ENCODE measurements around the gene DNLZ. TPM values are rescaled to one million over a fixed set of nuclear protein-coding genes. Genes with fewer than 3 reads are reported as not detected.

Gene DNLZ
- total and polyA plus RNA-seq, 5 donors, result 15.2 to 24.9 (median 20.4) TPM

DNA sequence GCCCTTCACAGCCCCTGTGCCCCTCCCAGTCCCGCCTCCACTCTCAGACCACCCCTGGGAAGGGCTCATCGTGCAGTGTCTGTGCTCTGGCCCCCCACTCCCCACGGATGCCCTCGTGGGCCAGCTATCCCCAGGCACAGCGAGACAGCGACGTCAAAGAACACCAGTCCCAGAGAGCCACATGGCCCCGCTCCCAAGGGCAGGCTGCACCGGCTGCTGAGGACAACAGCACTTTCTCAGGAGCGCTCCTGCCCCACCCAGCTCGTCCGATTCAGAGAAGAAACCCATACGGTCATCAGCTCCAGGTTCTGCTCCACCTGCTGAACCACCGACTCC lies 41.2 kb upstream of the DNLZ start:
- no peak for ATAC-seq
- no peaks in the 10 kb centered on the region for H3K9me3 ChIP-seq (ENCODE audit: control insufficient read depth, low read length)
- peak in 1 of 3 donors; percentile 44 for DNase-seq
- no peaks in the 10 kb centered on the region for H3K4me1 ChIP-seq (ENCODE audit: control insufficient read depth, insufficient read depth, low read length)
- no peak overlapping the region for H3K4me3 ChIP-seq (ENCODE audit: low read length)
- H3K27ac ChIP-seq (ENCODE audit: low read length), result no peak overlapping the region
- 90% methylated on average over 14 of the region's 14 CpGs for WGBS
- intact Hi-C loops (cut with DNase I), result loop anchor here in 2 of 4 donors (5.0 kb wide), 1 partner anchor 92 kb away; no protein-coding TSS in a partner anchor
- no peaks in the 10 kb centered on the region for H3K27me3 ChIP-seq (ENCODE audit: control insufficient read depth, insufficient read depth)

DNA sequence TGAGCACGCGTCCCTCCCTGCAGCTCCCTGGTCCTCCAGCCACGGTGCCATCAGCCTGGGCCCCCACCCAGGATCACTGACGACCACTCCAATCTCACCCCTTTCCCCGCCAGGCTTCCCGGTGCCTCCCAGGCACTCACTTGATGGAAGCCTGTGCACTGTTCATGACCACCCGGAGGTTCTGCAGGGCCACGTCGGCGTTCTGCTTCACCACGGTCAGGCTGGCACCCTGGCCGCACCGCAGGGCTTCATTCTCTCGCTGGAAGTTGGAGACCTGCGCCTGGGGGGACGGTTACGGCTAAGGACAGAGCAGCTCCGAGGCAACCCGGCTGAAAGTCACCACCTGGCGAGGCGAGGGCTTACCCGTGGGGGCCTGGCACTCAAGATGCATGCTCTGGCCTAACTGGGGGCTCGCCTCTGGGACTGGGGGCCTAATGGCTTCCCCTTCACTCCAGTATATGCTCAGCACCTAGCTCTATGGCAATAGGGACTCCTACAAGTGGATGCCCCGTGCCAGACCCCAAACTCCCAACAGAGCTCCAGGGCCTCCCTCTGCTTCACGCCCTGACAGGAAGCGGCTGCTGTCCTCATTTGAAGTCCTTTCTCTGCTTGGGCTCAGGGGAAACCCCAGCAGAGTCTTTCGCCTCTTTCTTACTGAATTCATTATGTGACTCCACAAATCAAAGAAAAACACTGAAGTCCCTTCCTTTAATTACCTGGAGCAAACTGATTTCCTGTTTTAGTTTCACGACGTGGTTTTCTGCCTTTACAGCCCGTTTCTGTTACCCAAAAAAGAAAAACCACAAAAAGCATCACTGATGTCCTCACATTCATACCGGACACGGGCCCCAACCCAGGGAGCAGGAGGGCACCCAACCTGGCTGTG lies 40.6 kb upstream of the DNLZ start:
- no peaks in the 10 kb centered on the region for H3K27me3 ChIP-seq (ENCODE audit: control insufficient read depth, insufficient read depth)
- 87% methylated on average over 32 of the region's 32 CpGs for WGBS
- intact Hi-C loops (cut with DNase I), result loop anchor here in 2 of 4 donors (5.0 kb wide), 1 partner anchor 92 kb away; no protein-coding TSS in a partner anchor
- no peak overlapping the region for H3K27ac ChIP-seq (ENCODE audit: low read length)
- no peak for ATAC-seq
- no peak overlapping the region for H3K4me3 ChIP-seq (ENCODE audit: low read length)
- H3K9me3 ChIP-seq (ENCODE audit: control insufficient read depth, low read length), result no peaks in the 10 kb centered on the region
- DNase-seq, result peak in 1 of 3 donors; percentile 36
- no peaks in the 10 kb centered on the region for H3K4me1 ChIP-seq (ENCODE audit: control insufficient read depth, insufficient read depth, low read length)

DNA sequence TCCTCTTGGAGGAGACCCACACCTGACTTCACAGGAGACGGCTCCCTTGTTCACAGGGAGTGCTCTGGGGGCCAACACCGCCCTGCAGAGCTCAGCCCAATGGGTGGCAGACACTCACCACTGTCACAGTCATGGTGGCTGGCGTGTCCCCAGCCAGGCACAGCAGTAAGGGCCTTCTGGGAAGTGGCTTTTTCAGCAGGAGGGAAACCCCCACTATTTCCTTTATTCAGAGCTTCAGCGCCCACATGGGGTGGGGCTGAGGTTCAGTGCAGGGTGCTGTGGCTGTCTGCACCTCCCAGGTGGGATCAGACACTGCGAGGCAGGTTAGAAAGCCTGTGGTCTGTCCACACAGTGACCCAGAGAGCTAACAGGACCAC lies 40.0 kb upstream of the DNLZ start:
- no peaks in the 10 kb centered on the region for H3K27me3 ChIP-seq (ENCODE audit: control insufficient read depth, insufficient read depth)
- WGBS, result 91% methylated on average over 5 of the region's 5 CpGs
- H3K27ac ChIP-seq (ENCODE audit: low read length), result no peak overlapping the region
- ATAC-seq (no peak), DNase-seq (peak in 2 of 3 donors; percentile 18 to 50)
- H3K4me1 ChIP-seq (ENCODE audit: control insufficient read depth, insufficient read depth, low read length), result no peaks in the 10 kb centered on the region
- intact Hi-C loops (cut with DNase I), result loop anchor here in 2 of 4 donors (5.0 kb wide), 1 partner anchor 91 kb away; no protein-coding TSS in a partner anchor
- no peaks in the 10 kb centered on the region for H3K9me3 ChIP-seq (ENCODE audit: control insufficient read depth, low read length)
- no peak overlapping the region for H3K4me3 ChIP-seq (ENCODE audit: low read length)

DNA sequence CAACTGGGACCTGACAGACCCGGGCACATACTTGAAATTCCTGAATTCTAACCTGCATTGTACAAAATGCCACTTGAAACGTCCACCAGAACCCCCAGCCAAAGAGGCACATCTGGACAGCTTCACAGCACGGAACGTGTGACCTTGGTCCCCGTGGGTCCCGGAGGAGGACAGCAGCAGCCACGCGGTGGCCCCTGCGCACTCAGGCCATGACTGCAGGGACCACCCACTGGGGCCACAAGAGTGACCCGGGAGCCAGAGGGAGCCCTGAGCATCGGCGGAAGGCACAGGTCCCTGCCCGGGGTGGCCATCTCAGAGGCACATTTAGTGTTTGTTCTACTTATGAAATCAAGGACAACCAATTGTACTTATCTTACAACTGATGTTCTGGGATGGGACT lies 38.5 kb upstream of the DNLZ start:
- Histone ChIP-seq H3K4me1 (ENCODE audit: control insufficient read depth, insufficient read depth, low read length) (no peaks in the 10 kb centered on the region), H3K9me3 (ENCODE audit: control insufficient read depth, low read length) (no peaks in the 10 kb centered on the region), H3K27me3 (ENCODE audit: control insufficient read depth, insufficient read depth) (no peaks in the 10 kb centered on the region), H3K4me3 (ENCODE audit: low read length) (no peak overlapping the region), H3K27ac (ENCODE audit: low read length) (no peak overlapping the region)
- DNase-seq, result peak in 1 of 3 donors; percentile 29
- intact Hi-C loops (cut with DNase I), result loop anchor here in 2 of 4 donors (5.0 kb wide), 1 partner anchor 90 kb away; no protein-coding TSS in a partner anchor
- WGBS, result 66% methylated on average over 13 of the region's 13 CpGs
- ATAC-seq, result no peak

DNA sequence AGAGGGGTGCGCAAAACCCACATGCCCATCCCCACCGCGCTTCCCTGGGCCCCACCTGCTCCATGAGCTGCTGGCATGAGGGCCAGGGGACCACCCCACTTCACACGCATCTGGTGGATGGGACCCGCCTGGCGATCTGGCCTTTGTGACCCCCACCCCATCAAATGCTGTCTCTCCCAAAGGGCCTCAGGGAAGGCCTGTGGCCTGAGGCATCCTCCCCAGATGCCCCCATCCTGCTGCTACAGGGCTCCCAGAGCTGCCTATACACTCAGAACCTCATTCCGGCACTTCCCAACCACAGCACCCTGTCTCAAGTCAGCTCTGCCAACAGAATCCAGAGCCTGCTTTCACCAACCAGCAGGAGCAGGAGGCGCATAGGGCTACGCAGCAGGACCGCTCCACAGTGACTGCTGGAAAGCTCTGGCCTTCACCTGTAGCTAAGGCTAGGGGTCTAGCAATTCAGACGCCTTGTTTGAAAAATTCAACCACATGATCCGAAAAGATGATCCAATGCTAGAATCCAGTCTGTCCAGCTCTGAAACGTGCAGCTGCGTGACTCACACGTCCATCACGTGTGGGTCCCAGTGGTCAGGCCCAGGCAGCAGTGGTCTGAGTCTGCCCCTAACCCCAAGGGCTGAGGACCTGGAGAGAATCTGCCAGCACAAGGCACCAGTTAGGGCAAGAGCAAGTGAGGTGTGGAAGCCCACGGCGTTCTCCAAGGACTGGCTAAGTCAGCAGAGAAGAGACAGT lies 37.8 kb upstream of the DNLZ start:
- Histone ChIP-seq H3K4me1 (ENCODE audit: control insufficient read depth, insufficient read depth, low read length) (no peaks in the 10 kb centered on the region), H3K9me3 (ENCODE audit: control insufficient read depth, low read length) (no peaks in the 10 kb centered on the region), H3K27me3 (ENCODE audit: control insufficient read depth, insufficient read depth) (no peaks in the 10 kb centered on the region), H3K27ac (ENCODE audit: low read length) (no peak overlapping the region), H3K4me3 (ENCODE audit: low read length) (no peak overlapping the region)
- DNase-seq (no peak), ATAC-seq (no peak)
- WGBS, result 88% methylated on average over 18 of the region's 18 CpGs
- intact Hi-C loops (cut with DNase I), result loop anchor here in 2 of 4 donors (5.0 kb wide), 1 partner anchor 89 kb away; no protein-coding TSS in a partner anchor

DNA sequence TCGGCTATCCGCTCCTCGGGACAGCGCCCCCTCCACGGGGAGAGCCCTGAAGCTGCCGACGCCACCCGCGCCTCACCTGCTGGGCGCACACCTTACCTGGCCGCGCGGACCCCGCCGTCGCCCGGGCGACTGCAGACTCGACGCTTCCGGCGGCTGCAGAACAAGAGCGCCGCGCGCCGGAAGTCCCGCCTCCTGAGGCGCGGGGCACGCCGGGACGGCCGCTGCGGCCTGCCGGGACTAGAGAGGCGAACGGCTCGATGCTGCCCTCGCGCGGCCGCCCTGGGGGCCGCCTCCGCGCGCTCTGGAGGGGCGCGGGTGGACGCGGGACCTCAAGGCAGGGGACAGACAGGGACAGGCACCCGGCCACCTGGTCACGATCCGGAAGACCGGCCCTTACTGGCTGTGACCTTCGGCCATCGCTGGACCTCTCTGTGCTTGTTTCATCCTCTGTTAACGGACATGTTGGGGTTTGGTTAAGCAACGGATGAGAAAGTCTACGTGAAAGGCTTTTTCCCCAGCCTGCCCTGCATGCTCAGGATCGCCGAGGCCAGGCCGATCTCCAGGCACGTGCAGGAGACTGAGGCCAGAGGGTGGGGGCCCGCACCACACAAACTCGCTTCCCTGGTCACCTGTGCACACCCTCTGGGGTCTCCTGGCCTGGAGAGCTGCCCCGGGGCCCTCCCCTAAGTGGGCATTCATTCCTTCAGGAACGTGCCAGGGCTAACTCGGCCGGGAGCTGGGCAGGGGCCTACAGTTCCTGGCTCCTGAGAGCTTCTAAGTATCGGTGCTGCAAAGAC lies 36.7 kb upstream of the DNLZ start, which contains the start of gene SNAPC4:
Gene SNAPC4, minus strand, starts transcription at position 133 of the 797 bp plus-strand sequence. CDS start 1,742 bp downstream, outside the sequence.
- Histone ChIP-seq H3K4me1 (ENCODE audit: control insufficient read depth, insufficient read depth, low read length) (no peaks in the 10 kb centered on the region), H3K27ac (ENCODE audit: low read length) (no peak within 1 kb of the TSS), H3K4me3 (ENCODE audit: low read length) (peak within 1 kb of the TSS; percentile 82), H3K27me3 (ENCODE audit: control insufficient read depth, insufficient read depth) (no peaks in the 10 kb centered on the region), H3K9me3 (ENCODE audit: control insufficient read depth, low read length) (no peaks in the 10 kb centered on the region)
- DNase-seq (peak; percentile 88 to 96 (median 95)), ATAC-seq (peak; percentile 90 to 92)
- WGBS, result 5% methylated on average over 71 of the region's 71 CpGs
- intact Hi-C loops (cut with DNase I), result loop anchor here in 2 of 4 donors (5.0 kb wide), 1 partner anchor 88 kb away; no protein-coding TSS in a partner anchor

GRCh38 chr9:136399176-136400037 lies 35.9 kb upstream of the DNLZ start:
- no peaks in the 10 kb centered on the region for H3K9me3 ChIP-seq (ENCODE audit: control insufficient read depth, low read length)
- intact Hi-C loops (cut with DNase I), result loop anchor here in 2 of 4 donors (5.0 kb wide), 1 partner anchor 87 kb away; no protein-coding TSS in a partner anchor
- H3K27me3 ChIP-seq (ENCODE audit: control insufficient read depth, insufficient read depth), result no peaks in the 10 kb centered on the region
- peak; percentile 1 to 10 for ATAC-seq
- H3K27ac ChIP-seq (ENCODE audit: low read length), result no peak overlapping the region
- no peaks in the 10 kb centered on the region for H3K4me1 ChIP-seq (ENCODE audit: control insufficient read depth, insufficient read depth, low read length)
- peak overlapping the region; percentile 82 for H3K4me3 ChIP-seq (ENCODE audit: low read length)
- peak in 1 of 3 donors; percentile 63 for DNase-seq
- under 1% methylated on average over 67 of the region's 67 CpGs for WGBS

GRCh38 chr9:136398286-136398685 lies 34.7 kb upstream of the DNLZ start:
- intact Hi-C loops (cut with DNase I), result no loop called here
- Histone ChIP-seq H3K27ac (ENCODE audit: low read length) (no peak overlapping the region), H3K27me3 (ENCODE audit: control insufficient read depth, insufficient read depth) (no peaks in the 10 kb centered on the region), H3K4me3 (ENCODE audit: low read length) (no peak overlapping the region), H3K9me3 (ENCODE audit: control insufficient read depth, low read length) (no peaks in the 10 kb centered on the region), H3K4me1 (ENCODE audit: control insufficient read depth, insufficient read depth, low read length) (no peaks in the 10 kb centered on the region)
- WGBS, result 93% methylated on average over 12 of the region's 12 CpGs
- DNase-seq (peak in 1 of 3 donors; percentile 27), ATAC-seq (no peak)

DNA sequence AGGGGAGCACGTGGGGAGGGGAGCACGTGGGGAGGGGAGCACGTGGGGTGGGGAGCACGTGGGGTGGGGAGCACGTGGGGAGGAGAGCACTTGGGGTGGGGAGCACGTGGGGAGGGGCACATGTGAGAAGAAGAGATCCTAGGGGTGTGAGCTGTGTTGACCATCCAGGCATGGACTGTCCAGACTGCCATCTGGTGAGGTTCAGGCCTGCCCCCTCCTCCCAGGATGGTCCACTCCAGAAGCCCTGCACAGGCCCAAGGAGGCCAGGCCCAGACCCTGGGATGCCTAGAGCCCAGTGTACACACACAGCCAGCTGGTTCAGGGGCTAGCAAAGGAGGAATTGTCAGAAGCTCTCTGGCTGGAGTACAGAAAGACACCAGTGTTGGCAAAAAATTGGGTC lies 34.1 kb upstream of the DNLZ start:
- no peaks in the 10 kb centered on the region for H3K9me3 ChIP-seq (ENCODE audit: control insufficient read depth, low read length)
- intact Hi-C loops (cut with DNase I), result no loop called here
- no peaks in the 10 kb centered on the region for H3K4me1 ChIP-seq (ENCODE audit: control insufficient read depth, insufficient read depth, low read length)
- no peak overlapping the region for H3K27ac ChIP-seq (ENCODE audit: low read length)
- no peaks in the 10 kb centered on the region for H3K27me3 ChIP-seq (ENCODE audit: control insufficient read depth, insufficient read depth)
- 84% methylated on average over 6 of the region's 6 CpGs for WGBS
- H3K4me3 ChIP-seq (ENCODE audit: low read length), result no peak overlapping the region
- peak in 1 of 3 donors; percentile 37 for DNase-seq
- no peak for ATAC-seq

- no peaks in the 10 kb centered on the region for H3K4me1 ChIP-seq (ENCODE audit: control insufficient read depth, insufficient read depth, low read length)
- H3K27me3 ChIP-seq (ENCODE audit: control insufficient read depth, insufficient read depth), result no peaks in the 10 kb centered on the region
- DNase-seq (no peak), ATAC-seq (no peak)
- H3K9me3 ChIP-seq (ENCODE audit: control insufficient read depth, low read length), result no peaks in the 10 kb centered on the region
- no peak overlapping the region for H3K4me3 ChIP-seq (ENCODE audit: low read length)
- H3K27ac ChIP-seq (ENCODE audit: low read length), result no peak overlapping the region
- 82% methylated on average over 4 of the region's 4 CpGs for WGBS
- intact Hi-C loops (cut with DNase I), result no loop called here
These were observed 32.6 kb upstream of the DNLZ start for GRCh38 chr9:136396219-136396515.
